HepG2 (cell line): Measurements from ENCODE around the gene TGM1. TPM values are rescaled to one million over a fixed set of nuclear protein-coding genes. Genes with fewer than 3 reads are reported as not detected.
A peak's percentile ranks its signal among the peaks of the same experiment; 100 is the strongest.

Experiments
- HES4 ChIP-seq: sonication (generic); formaldehyde crosslinking; IDR thresholded peaks from 2 replicates; pipeline ENCODE4 v1.9.0; 2021; ENCODE audit warnings: mild to moderate bottlenecking, missing genetic modification reagents, borderline replicate concordance
- HIVEP1 ChIP-seq: sonication (generic); formaldehyde crosslinking; IDR thresholded peaks from 2 replicates; pipeline ENCODE4 v1.4.0; 2020; ENCODE audit warnings: mild to moderate bottlenecking, missing genetic modification reagents
- IKZF4 ChIP-seq: sonication (generic); formaldehyde crosslinking; IDR thresholded peaks from 2 replicates; pipeline ENCODE4 v1.5.1; 2020; ENCODE audit warnings: borderline replicate concordance, mild to moderate bottlenecking, low read depth, missing genetic modification reagents; ENCODE audit errors: not compliant biosample characterization
- MAFK ChIP-seq, 2 experiments: IDR thresholded peaks in 1 of 2; conservative IDR thresholded peaks in 1 of 2; 2 replicates each; pipeline ENCODE4 v1.6.1; 2011; ENCODE audit warnings: improper control_type of control experiment in 2 of 2, low read length in 2 of 2
- MIXL1 ChIP-seq: IDR thresholded peaks from 2 replicates; pipeline ENCODE4 v1.6.1; 2016
- RARA ChIP-seq: IDR thresholded peaks from 2 replicates; pipeline ENCODE4 v1.6.1; 2016; ENCODE audit warnings: missing genetic modification reagents, missing compliant biosample characterization
- RBFOX2 ChIP-seq: fragments of 200-400 bp; formaldehyde crosslinking; IDR thresholded peaks from 2 replicates; pipeline ENCODE4 v1.6.1; 2017; ENCODE audit warnings: low read depth, mild to moderate bottlenecking, low read length
- RBM22 ChIP-seq: fragments of 200-400 bp; formaldehyde crosslinking; optimal IDR thresholded peaks from 2 replicates; pipeline ENCODE3; 2017; ENCODE audit warnings: mild to moderate bottlenecking, low read length, moderate library complexity
- TAF1 ChIP-seq: sonication (generic); formaldehyde crosslinking; IDR thresholded peaks from 2 replicates; pipeline ENCODE4 v1.4.0; 2020; ENCODE audit warnings: missing genetic modification reagents
- ZIK1 ChIP-seq: sonication (generic); formaldehyde crosslinking; IDR thresholded peaks from 2 replicates; pipeline ENCODE4 v1.5.0; 2020; ENCODE audit warnings: mild to moderate bottlenecking, low read depth, missing genetic modification reagents, borderline replicate concordance
- ZNF160 ChIP-seq: sonication (generic); formaldehyde crosslinking; IDR thresholded peaks from 2 replicates; pipeline ENCODE4 v1.8.0; 2022; ENCODE audit warnings: mild to moderate bottlenecking, inconsistent platforms, missing genetic modification reagents
- ZNF430 ChIP-seq: sonication (generic); formaldehyde crosslinking; IDR thresholded peaks from 2 replicates; pipeline ENCODE4 v1.9.0; 2021; ENCODE audit warnings: mild to moderate bottlenecking, missing genetic modification reagents
- ZNF550 ChIP-seq: sonication (generic); formaldehyde crosslinking; IDR thresholded peaks from 2 replicates; pipeline ENCODE4 v1.4.0; 2020; ENCODE audit warnings: mild to moderate bottlenecking, missing genetic modification reagents, borderline replicate concordance
- polyA plus RNA-seq, 8 experiments: library from polyadenylated mRNA; depleted of rRNA in 3 of 8; stranded (reverse) in 7 of 8; unstranded in 1 of 8; fragments of >200 nt; fragmentation: Illumina TruSeq in 4 of 8; extraction: Trizol in 4 of 8; gene quantifications; 2 replicates each; pipeline versions ENCODE4 v1.2.1 to v1.2.3, GENCODE V29; 2011 to 2016; ENCODE audit warnings: low read depth in 4 of 8, missing spikeins in 1 of 8, mixed read lengths in 1 of 8; ENCODE audit not compliant: insufficient read depth in 1 of 8
- total RNA-seq, 5 experiments: library from RNA; depleted of rRNA; stranded (reverse); fragments of >200 nt; fragmentation: Illumina TruSeq; extraction: Trizol; gene quantifications; 2 replicates each; pipeline ENCODE4 v1.2.3, GENCODE V29; 2016; ENCODE audit warnings: low read depth in 1 of 5
- TF ChIP-seq, protein P1 (sequence below): sonication (generic); formaldehyde crosslinking; IDR thresholded peaks from 2 replicates; pipeline ENCODE4 v1.4.0; 2020; ENCODE audit warnings: mild to moderate bottlenecking, low read depth, missing genetic modification reagents
- TF ChIP-seq, protein P2 (sequence below): sonication (generic); formaldehyde crosslinking; IDR thresholded peaks from 2 replicates; pipeline ENCODE4 v1.5.0; 2020; ENCODE audit warnings: mild to moderate bottlenecking, missing genetic modification reagents
- TF ChIP-seq, protein P3 (sequence below): sonication (generic); formaldehyde crosslinking; IDR thresholded peaks from 2 replicates; pipeline ENCODE4 v1.5.0; 2020; ENCODE audit warnings: mild to moderate bottlenecking, low read depth, missing genetic modification reagents, borderline replicate concordance
- TF ChIP-seq, protein P4 (sequence below): sonication (generic); formaldehyde crosslinking; IDR thresholded peaks from 2 replicates; pipeline ENCODE4 v1.5.0; 2020; ENCODE audit warnings: mild to moderate bottlenecking, missing genetic modification reagents
- TF ChIP-seq, protein P5 (sequence below): sonication (generic); formaldehyde crosslinking; IDR thresholded peaks from 2 replicates; pipeline ENCODE4 v1.5.1; 2020; ENCODE audit warnings: missing genetic modification reagents, mild to moderate bottlenecking, borderline replicate concordance
- TF ChIP-seq, protein P6 (sequence below): sonication (generic); formaldehyde crosslinking; IDR thresholded peaks from 2 replicates; pipeline ENCODE4 v1.4.0; 2020; ENCODE audit warnings: mild to moderate bottlenecking, missing genetic modification reagents

The TGM1 gene
- total and polyA plus RNA-seq, 2 of the 13 experiments (the other 11 are each of a cell fraction or from before 2014, with no cell fraction given) = 3.2 to 10.6 TPM

DNA sequence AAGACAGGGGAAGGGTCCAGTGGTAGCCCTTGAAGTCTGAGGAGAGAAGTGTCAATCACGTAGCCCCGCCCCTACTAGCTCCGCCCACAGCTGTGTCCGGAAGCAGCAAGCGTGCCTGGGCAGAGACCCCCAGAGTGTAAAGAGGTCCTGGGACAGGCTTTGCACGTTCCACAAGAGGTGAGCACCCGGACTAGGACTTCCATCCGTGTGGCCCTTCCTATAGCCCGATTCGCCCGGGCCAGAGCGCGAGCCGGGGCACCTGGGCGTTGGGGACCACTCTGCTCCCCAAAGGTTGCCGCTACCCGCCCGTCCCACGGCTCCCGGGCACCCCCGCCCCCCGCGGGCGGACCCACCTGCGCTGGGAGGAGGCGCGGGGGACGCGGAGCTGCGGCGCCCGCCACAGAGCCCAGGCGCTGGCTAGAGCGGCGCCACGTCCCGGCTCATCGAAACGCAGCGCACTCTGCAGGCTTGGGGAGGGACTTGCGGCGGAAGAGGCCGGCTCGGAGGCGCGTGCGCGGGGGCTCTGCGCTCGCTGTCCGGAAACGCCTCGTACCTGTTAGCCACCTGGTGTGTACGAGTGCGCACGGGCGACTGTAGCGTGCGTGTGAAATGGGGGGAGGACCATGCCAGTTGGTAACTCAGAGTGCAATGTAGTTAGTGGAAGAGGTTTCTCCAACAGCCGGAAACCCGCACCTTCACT is 8.3 kb upstream of the TGM1 start, which contains the start of gene RABGGTA (continued):
- TF ChIP-seq, protein P1, sequence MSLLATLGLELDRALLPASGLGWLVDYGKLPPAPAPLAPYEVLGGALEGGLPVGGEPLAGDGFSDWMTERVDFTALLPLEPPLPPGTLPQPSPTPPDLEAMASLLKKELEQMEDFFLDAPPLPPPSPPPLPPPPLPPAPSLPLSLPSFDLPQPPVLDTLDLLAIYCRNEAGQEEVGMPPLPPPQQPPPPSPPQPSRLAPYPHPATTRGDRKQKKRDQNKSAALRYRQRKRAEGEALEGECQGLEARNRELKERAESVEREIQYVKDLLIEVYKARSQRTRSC (CRISPR knock-in tag) = peak; percentile 97
- TF ChIP-seq, protein P2, sequence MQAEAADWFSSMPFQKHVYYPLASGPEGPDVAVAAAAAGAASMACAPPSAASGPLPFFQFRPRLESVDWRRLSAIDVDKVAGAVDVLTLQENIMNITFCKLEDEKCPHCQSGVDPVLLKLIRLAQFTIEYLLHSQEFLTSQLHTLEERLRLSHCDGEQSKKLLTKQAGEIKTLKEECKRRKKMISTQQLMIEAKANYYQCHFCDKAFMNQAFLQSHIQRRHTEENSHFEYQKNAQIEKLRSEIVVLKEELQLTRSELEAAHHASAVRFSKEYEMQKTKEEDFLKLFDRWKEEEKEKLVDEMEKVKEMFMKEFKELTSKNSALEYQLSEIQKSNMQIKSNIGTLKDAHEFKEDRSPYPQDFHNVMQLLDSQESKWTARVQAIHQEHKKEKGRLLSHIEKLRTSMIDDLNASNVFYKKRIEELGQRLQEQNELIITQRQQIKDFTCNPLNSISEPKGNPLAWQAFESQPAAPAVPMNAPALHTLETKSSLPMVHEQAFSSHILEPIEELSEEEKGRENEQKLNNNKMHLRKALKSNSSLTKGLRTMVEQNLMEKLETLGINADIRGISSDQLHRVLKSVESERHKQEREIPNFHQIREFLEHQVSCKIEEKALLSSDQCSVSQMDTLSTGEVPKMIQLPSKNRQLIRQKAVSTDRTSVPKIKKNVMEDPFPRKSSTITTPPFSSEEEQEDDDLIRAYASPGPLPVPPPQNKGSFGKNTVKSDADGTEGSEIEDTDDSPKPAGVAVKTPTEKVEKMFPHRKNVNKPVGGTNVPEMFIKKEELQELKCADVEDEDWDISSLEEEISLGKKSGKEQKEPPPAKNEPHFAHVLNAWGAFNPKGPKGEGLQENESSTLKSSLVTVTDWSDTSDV (CRISPR knock-in tag) = peak; percentile 89
- peak; percentile 95; the same call in 1 of the 2 replicates for TF ChIP-seq ZNF550 (CRISPR knock-in tag)
- TF ChIP-seq ZIK1 = peak; percentile 100
- peak; percentile 100 for TF ChIP-seq ZNF430 (CRISPR knock-in tag)
- peak; percentile 90 for TF ChIP-seq TAF1 (CRISPR knock-in tag)
- TF ChIP-seq, protein P3, sequence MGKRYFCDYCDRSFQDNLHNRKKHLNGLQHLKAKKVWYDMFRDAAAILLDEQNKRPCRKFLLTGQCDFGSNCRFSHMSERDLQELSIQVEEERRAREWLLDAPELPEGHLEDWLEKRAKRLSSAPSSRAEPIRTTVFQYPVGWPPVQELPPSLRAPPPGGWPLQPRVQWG (CRISPR knock-in tag) = no peak; the same call in 1 of the 2 replicates
- peak; percentile 60 for TF ChIP-seq RARA (CRISPR knock-in tag)
- TF ChIP-seq HIVEP1 (CRISPR knock-in tag) = peak; percentile 95
- peak; percentile 91 for TF ChIP-seq IKZF4 (CRISPR knock-in tag)
- TF ChIP-seq, protein P4, sequence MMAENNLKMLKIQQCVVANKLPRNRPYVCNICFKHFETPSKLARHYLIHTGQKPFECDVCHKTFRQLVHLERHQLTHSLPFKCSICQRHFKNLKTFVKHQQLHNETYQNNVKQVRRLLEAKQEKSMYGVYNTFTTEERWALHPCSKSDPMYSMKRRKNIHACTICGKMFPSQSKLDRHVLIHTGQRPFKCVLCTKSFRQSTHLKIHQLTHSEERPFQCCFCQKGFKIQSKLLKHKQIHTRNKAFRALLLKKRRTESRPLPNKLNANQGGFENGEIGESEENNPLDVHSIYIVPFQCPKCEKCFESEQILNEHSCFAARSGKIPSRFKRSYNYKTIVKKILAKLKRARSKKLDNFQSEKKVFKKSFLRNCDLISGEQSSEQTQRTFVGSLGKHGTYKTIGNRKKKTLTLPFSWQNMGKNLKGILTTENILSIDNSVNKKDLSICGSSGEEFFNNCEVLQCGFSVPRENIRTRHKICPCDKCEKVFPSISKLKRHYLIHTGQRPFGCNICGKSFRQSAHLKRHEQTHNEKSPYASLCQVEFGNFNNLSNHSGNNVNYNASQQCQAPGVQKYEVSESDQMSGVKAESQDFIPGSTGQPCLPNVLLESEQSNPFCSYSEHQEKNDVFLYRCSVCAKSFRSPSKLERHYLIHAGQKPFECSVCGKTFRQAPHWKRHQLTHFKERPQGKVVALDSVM (CRISPR knock-in tag) = peak; percentile 84
- TF ChIP-seq RBM22 = peak; percentile 77
- TF ChIP-seq MIXL1 (CRISPR knock-in tag) = peak; percentile 98
- TF ChIP-seq, protein P5, sequence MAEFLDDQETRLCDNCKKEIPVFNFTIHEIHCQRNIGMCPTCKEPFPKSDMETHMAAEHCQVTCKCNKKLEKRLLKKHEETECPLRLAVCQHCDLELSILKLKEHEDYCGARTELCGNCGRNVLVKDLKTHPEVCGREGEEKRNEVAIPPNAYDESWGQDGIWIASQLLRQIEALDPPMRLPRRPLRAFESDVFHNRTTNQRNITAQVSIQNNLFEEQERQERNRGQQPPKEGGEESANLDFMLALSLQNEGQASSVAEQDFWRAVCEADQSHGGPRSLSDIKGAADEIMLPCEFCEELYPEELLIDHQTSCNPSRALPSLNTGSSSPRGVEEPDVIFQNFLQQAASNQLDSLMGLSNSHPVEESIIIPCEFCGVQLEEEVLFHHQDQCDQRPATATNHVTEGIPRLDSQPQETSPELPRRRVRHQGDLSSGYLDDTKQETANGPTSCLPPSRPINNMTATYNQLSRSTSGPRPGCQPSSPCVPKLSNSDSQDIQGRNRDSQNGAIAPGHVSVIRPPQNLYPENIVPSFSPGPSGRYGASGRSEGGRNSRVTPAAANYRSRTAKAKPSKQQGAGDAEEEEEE = peak; percentile 99
- TF ChIP-seq HES4 (CRISPR knock-in tag) = peak; percentile 88
- TF ChIP-seq MAFK (conservative IDR thresholded peaks at IDR 0.05 in 1 of 2, IDR thresholded peaks at IDR 0.05 in 1 of 2; ENCODE audit: low read length in 2 of 2) = peak in 1 of 2 experiments; percentile 14; a peak in 2 of 4 replicates
- peak; percentile 100 for TF ChIP-seq RBFOX2
- TF ChIP-seq ZNF160 (CRISPR knock-in tag) = peak; percentile 99
- TF ChIP-seq, protein P6, sequence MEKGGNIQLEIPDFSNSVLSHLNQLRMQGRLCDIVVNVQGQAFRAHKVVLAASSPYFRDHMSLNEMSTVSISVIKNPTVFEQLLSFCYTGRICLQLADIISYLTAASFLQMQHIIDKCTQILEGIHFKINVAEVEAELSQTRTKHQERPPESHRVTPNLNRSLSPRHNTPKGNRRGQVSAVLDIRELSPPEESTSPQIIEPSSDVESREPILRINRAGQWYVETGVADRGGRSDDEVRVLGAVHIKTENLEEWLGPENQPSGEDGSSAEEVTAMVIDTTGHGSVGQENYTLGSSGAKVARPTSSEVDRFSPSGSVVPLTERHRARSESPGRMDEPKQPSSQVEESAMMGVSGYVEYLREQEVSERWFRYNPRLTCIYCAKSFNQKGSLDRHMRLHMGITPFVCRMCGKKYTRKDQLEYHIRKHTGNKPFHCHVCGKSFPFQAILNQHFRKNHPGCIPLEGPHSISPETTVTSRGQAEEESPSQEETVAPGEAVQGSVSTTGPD = no peak
